Fibroblast of skin of left biceps (primary cell): Measurements from ENCODE around the gene BANP.
A peak's percentile ranks its signal among the peaks of the same experiment; 100 is the strongest.
"Not testable (repeated sequence)": the region's sequence is repeated elsewhere in the genome, so short reads cannot be mapped to it uniquely, and the experiment has no call there.

Source experiments
- DNase-seq, 2 experiments: peaks; one replicate each; pipeline ENCODE4 v3.0.0-alpha.2; 2013; ENCODE audit warnings: low read depth in 2 of 2

The BANP gene

GRCh38 chr16:88014954-88015805 is 63.9 kb downstream of the BANP start:
- DNase-seq: no peak

- no peak for DNase-seq
Measured at GRCh38 chr16:88015806-88016140, 64.5 kb downstream of the BANP start.

- not testable (repeated sequence) for DNase-seq
Measured at GRCh38 chr16:88016386-88016785, 65.2 kb downstream of the BANP start.

- DNase-seq: no peak
Measured at GRCh38 chr16:88016964-88017363, 65.7 kb downstream of the BANP start.

GRCh38 chr16:88017587-88018101 is 66.4 kb downstream of the BANP start:
- DNase-seq: no peak

- not testable (repeated sequence) for DNase-seq
Measured at GRCh38 chr16:88018382-88018781, 67.1 kb downstream of the BANP start.

- not testable (repeated sequence) for DNase-seq
Measured at GRCh38 chr16:88019041-88019820, 68.0 kb downstream of the BANP start.

GRCh38 chr16:88019821-88020515 is 68.7 kb downstream of the BANP start:
- no peak for DNase-seq

- no peak for DNase-seq
Measured at GRCh38 chr16:88020516-88020885, 69.3 kb downstream of the BANP start.

GRCh38 chr16:88021041-88021970 is 70.1 kb downstream of the BANP start:
- not testable (repeated sequence) for DNase-seq

GRCh38 chr16:88022076-88023042 is 71.1 kb downstream of the BANP start:
- no peak for DNase-seq

- DNase-seq: no peak
Measured at GRCh38 chr16:88023366-88023765, 72.1 kb downstream of the BANP start.

- no peak for DNase-seq
Measured at GRCh38 chr16:88023786-88024185, 72.6 kb downstream of the BANP start.

- peak in 1 of 2 experiments; percentile 4 for DNase-seq
Measured at GRCh38 chr16:88024491-88025085, 73.4 kb downstream of the BANP start.

GRCh38 chr16:88025086-88025492 is 73.9 kb downstream of the BANP start:
- DNase-seq: peak; percentile 28 to 40

- DNase-seq: not testable (repeated sequence)
Measured at GRCh38 chr16:88025828-88026555, 74.8 kb downstream of the BANP start.

GRCh38 chr16:88026964-88027938 is 76.0 kb downstream of the BANP start:
- DNase-seq: no peak
